ENCODE measurements around the gene ITPR1. TPM values are rescaled to one million over a fixed set of nuclear protein-coding genes. Genes with fewer than 3 reads are reported as not detected.

ITPR1 gene
- total RNA-seq, 2 donors from 2014 or later, result 7.0 to 18.2 TPM

- no peaks in the 10 kb centered on the region for H3K36me3 ChIP-seq
- H3K27ac ChIP-seq, result no peak overlapping the region
- H3K4me1 ChIP-seq, result no peaks in the 10 kb centered on the region
- H3K4me3 ChIP-seq, result no peak overlapping the region
- no peak for TF ChIP-seq CTCF (IDR thresholded peaks at IDR 0.05)
- intact Hi-C loops (cut with DNase I), result no loop called here
- H3K9ac ChIP-seq (ENCODE audit: low read depth in 2 of 2, low read length in 2 of 2), result no peak overlapping the region
- H3K9me3 ChIP-seq, result no peaks in the 10 kb centered on the region
- H3K27me3 ChIP-seq, result no peaks in the 10 kb centered on the region
- no peak for DNase-seq
Measured at GRCh38 chr3:4512895-4513616, 19.9 kb downstream of the ITPR1 start.

- Histone ChIP-seq H3K9ac (ENCODE audit: low read depth in 2 of 2, low read length in 2 of 2) (no peak overlapping the region), H3K9me3 (no peaks in the 10 kb centered on the region), H3K4me3 (no peak overlapping the region), H3K36me3 (no peaks in the 10 kb centered on the region), H3K27ac (no peak overlapping the region), H3K4me1 (no peaks in the 10 kb centered on the region), H3K27me3 (no peaks in the 10 kb centered on the region)
- no peak for DNase-seq
- intact Hi-C loops (cut with DNase I), result no loop called here
- no peak for TF ChIP-seq CTCF (IDR thresholded peaks at IDR 0.05)
Measured at GRCh38 chr3:4514321-4514720, 21.2 kb downstream of the ITPR1 start.

- intact Hi-C loops (cut with DNase I), result no loop called here
- Histone ChIP-seq H3K27ac (no peak overlapping the region), H3K4me1 (no peaks in the 10 kb centered on the region), H3K4me3 (no peak overlapping the region), H3K9ac (ENCODE audit: low read depth in 2 of 2, low read length in 2 of 2) (no peak overlapping the region), H3K9me3 (no peaks in the 10 kb centered on the region), H3K27me3 (no peaks in the 10 kb centered on the region), H3K36me3 (no peaks in the 10 kb centered on the region)
- TF ChIP-seq CTCF (IDR thresholded peaks at IDR 0.05), result no peak
- no peak for DNase-seq
Measured at GRCh38 chr3:4514916-4515315, 21.8 kb downstream of the ITPR1 start.

- Histone ChIP-seq H3K4me3 (no peak overlapping the region), H3K4me1 (no peaks in the 10 kb centered on the region)
Measured at GRCh38 chr3:4515916-4516579, 22.9 kb downstream of the ITPR1 start.

GRCh38 chr3:4517093-4517492 lies 23.9 kb downstream of the ITPR1 start:
- Histone ChIP-seq H3K9ac (ENCODE audit: low read depth in 2 of 2, low read length in 2 of 2) (no peak overlapping the region), H3K9me3 (no peaks in the 10 kb centered on the region), H3K4me1 (no peaks in the 10 kb centered on the region), H3K36me3 (no peaks in the 10 kb centered on the region), H3K27ac (no peak overlapping the region), H3K4me3 (no peak overlapping the region), H3K27me3 (no peaks in the 10 kb centered on the region)
- no peak for TF ChIP-seq CTCF (IDR thresholded peaks at IDR 0.05)
- intact Hi-C loops (cut with DNase I), result no loop called here
- no peak for DNase-seq

More at GRCh38 chr3:4515916-4516579, 22.9 kb downstream of the ITPR1 start:
- Histone ChIP-seq H3K36me3 (no peaks in the 10 kb centered on the region), H3K27me3 (no peaks in the 10 kb centered on the region), H3K9ac (ENCODE audit: low read depth in 2 of 2, low read length in 2 of 2) (no peak overlapping the region), H3K9me3 (no peaks in the 10 kb centered on the region), H3K27ac (no peak overlapping the region)
- TF ChIP-seq CTCF (IDR thresholded peaks at IDR 0.05), result no peak
- DNase-seq, result no peak
- intact Hi-C loops (cut with DNase I), result no loop called here
